PC-3 (cell line): ENCODE data around the gene DIRAS1. TPM values are rescaled to one million over a fixed set of nuclear protein-coding genes. Genes with fewer than 3 reads are reported as not detected.
"Not testable (repeated sequence)": the region's sequence is repeated elsewhere in the genome, so short reads cannot be mapped to it uniquely, and the experiment has no call there.

Experiments used
- ATAC-seq: fragments of 200-7000 bp; cut with Tn5 transposase; 2 replicates; pipeline ENCODE4 v1.9.1; 2020; ENCODE audit warnings: mild to moderate bottlenecking, moderate library complexity
- BruUV-seq: library from RNA; stranded (reverse); fragments of 400-500 nt; replicated peaks from 2 replicates; lab custom pipeline; 2021; lab: Mats Ljungman, UMichigan
- CTCF ChIA-PET: fragments of 300-600 bp; sonication (Branson Sonifier 250); formaldehyde crosslinking; loops from one replicate; lab custom pipeline; 2022; ENCODE audit warnings: antibody characterized with exemption; lab: Charles Lee
- POLR2A ChIA-PET: fragments of 300-600 bp; sonication (Branson Sonifier 250); formaldehyde crosslinking; loops from one replicate; lab custom pipeline; 2022; ENCODE audit warnings: antibody characterized with exemption; ENCODE audit not compliant: unreplicated experiment; lab: Charles Lee
- DNase-seq: peaks from one replicate; pipeline ENCODE4 v3.0.0-alpha.2; 2015
- H2AFZ ChIP-seq: fragments of 300-600 bp; sonication (generic); 2 replicates; pipeline ENCODE4 v1.6.0; 2016; ENCODE audit warnings: antibody characterized with exemption, low read length
- H3F3A ChIP-seq: fragments of 300-600 bp; sonication (generic); one replicate; pipeline ENCODE4 v1.6.0; 2017; ENCODE audit warnings: antibody characterized with exemption, low read length, control low read depth, mild to moderate bottlenecking; ENCODE audit not compliant: unreplicated experiment
- H3K27ac ChIP-seq: fragments of 300-600 bp; sonication (generic); 2 replicates; pipeline ENCODE4 v1.5.1; 2016; ENCODE audit warnings: mild to moderate bottlenecking, low read length
- H3K27me3 ChIP-seq: fragments of 300-600 bp; sonication (generic); 2 replicates; pipeline ENCODE4 v1.6.1; 2016; ENCODE audit warnings: low read length, mixed read lengths
- H3K36me3 ChIP-seq: fragments of 300-600 bp; sonication (generic); 2 replicates; pipeline ENCODE4 v1.6.1; 2016; ENCODE audit warnings: low read depth, mixed run types, low read length, mixed read lengths
- H3K4me1 ChIP-seq: fragments of 300-600 bp; sonication (generic); 2 replicates; pipeline ENCODE4 v1.5.1; 2016; ENCODE audit warnings: low read length; ENCODE audit not compliant: insufficient read depth
- H3K4me2 ChIP-seq: fragments of 300-600 bp; sonication (generic); 2 replicates; pipeline ENCODE4 v1.6.0; 2016; ENCODE audit warnings: low read length
- H3K4me3 ChIP-seq: fragments of 300-600 bp; sonication (generic); 2 replicates; pipeline ENCODE4 v1.5.1; 2016; ENCODE audit warnings: mild to moderate bottlenecking, low read length, mixed read lengths
- H3K79me2 ChIP-seq: fragments of 300-600 bp; sonication (generic); 2 replicates; pipeline ENCODE4 v1.6.1; 2017; ENCODE audit warnings: low read length, mixed read lengths
- H3K9ac ChIP-seq: fragments of 300-600 bp; sonication (generic); 2 replicates; pipeline ENCODE4 v1.6.0; 2016; ENCODE audit warnings: mild to moderate bottlenecking, low read length
- H3K9me2 ChIP-seq: fragments of 300-600 bp; sonication (generic); replicated peaks from 2 replicates; pipeline ENCODE4 v1.6.1; 2016; ENCODE audit warnings: mixed run types, low read length, mixed read lengths
- H3K9me3 ChIP-seq: fragments of 300-600 bp; sonication (generic); 2 replicates; pipeline ENCODE4 v1.6.1; 2016; ENCODE audit warnings: low read length, mixed read lengths
- H4K20me1 ChIP-seq: fragments of 300-600 bp; sonication (generic); 2 replicates; pipeline ENCODE4 v1.6.1; 2016; ENCODE audit warnings: low read length, mixed read lengths
- CTCF ChIP-seq: fragments of 300-600 bp; sonication (generic); conservative IDR thresholded peaks from 2 replicates; pipeline ENCODE4 v1.5.1; 2017; ENCODE audit warnings: antibody characterized with exemption, low read depth, mild to moderate bottlenecking, low read length
- EZH2 ChIP-seq: fragments of 300-600 bp; sonication (generic); IDR thresholded peaks from one replicate; pipeline ENCODE4 v1.6.1; 2017; ENCODE audit warnings: antibody characterized with exemption, mild to moderate bottlenecking, low read length; ENCODE audit not compliant: unreplicated experiment
- EZH2phosphoT487 ChIP-seq: fragments of 300-600 bp; sonication (generic); IDR thresholded peaks from 2 replicates; pipeline ENCODE4 v1.6.1; 2018; ENCODE audit warnings: mild to moderate bottlenecking, antibody characterized with exemption, low read length, borderline replicate concordance
- intact Hi-C: fragments of 100-400 bp; cut with micrococcal nuclease; formaldehyde crosslinking; loops from 2 replicates; pipeline ENCODE4 v1.9.0; 2023
- total RNA-seq: library from RNA; depleted of rRNA; stranded (reverse); fragments of >200 nt; gene quantifications from 2 replicates; pipeline ENCODE4 v1.2.3, GENCODE V29; 2014

The DIRAS1 gene
- total RNA-seq, 1 experiment from 2014 or later: 2.0 TPM

DNA sequence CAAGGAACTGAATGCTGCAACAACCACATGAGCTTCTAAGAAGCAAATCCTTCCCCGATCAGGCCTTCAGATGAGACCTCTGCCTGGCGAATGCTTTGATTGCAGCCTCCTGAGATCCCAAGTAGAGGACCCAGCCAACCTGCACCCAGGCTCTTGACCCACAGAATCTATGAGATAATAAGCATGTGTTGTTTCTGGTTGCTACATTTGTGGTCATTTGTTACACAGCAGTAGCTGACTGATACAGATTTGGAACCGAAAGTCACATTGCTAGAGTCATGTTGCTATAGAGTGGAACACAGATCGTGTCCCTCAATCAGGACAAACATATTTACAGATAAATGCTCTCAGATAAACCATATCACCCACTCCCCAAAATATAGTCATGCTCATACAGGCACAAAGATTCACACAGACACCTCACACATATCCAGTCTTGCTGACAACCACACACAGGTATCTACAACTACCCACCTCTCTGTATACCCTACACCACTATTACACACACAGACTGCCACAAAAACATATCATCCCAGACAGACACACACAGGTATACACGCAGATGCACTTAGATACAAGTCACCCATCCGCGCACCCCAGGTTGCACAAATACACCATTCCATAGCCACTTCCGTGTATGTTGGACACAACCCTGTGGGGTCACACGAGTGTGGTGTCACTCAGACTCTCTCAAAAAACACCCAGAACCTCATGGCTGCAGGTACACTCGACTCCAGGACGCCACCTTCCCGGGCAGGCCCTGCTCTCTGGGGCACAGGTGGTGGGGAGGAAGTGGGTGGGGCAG lies 5.5 kb downstream of the DIRAS1 start:
- H3K9me2 ChIP-seq: no peaks in the 10 kb centered on the region
- H3K4me3 ChIP-seq: no peak overlapping the region
- H3K27me3 ChIP-seq: no peaks in the 10 kb centered on the region
- ATAC-seq (no peak), DNase-seq (no peak)
- no peaks in the 10 kb centered on the region; the same call in 1 of the 2 replicates for H3K4me1 ChIP-seq
- TF ChIP-seq CTCF (no peak), EZH2phosphoT487 (no peak), EZH2 (no peak)
- H2AFZ ChIP-seq: no peak overlapping the region
- H3K9ac ChIP-seq: no peak overlapping the region
- H3K4me2 ChIP-seq: no peak overlapping the region
- intact Hi-C loops: no loop called here
- BruUV-seq: no TSS peak
- POLR2A ChIA-PET: no interaction called here
- no peaks in the 10 kb centered on the region for H3K79me2 ChIP-seq
- H3K9me3 ChIP-seq: 0 out of 2 replicates have a peak, but pooled peaks cover 7% of the 10 kb centered on the region
- H4K20me1 ChIP-seq: no peaks in the 10 kb centered on the region
- H3K27ac ChIP-seq: no peak overlapping the region
- H3F3A ChIP-seq: no peaks in the 10 kb centered on the region
- no peaks in the 10 kb centered on the region for H3K36me3 ChIP-seq
- CTCF ChIA-PET: no interaction called here

DNA sequence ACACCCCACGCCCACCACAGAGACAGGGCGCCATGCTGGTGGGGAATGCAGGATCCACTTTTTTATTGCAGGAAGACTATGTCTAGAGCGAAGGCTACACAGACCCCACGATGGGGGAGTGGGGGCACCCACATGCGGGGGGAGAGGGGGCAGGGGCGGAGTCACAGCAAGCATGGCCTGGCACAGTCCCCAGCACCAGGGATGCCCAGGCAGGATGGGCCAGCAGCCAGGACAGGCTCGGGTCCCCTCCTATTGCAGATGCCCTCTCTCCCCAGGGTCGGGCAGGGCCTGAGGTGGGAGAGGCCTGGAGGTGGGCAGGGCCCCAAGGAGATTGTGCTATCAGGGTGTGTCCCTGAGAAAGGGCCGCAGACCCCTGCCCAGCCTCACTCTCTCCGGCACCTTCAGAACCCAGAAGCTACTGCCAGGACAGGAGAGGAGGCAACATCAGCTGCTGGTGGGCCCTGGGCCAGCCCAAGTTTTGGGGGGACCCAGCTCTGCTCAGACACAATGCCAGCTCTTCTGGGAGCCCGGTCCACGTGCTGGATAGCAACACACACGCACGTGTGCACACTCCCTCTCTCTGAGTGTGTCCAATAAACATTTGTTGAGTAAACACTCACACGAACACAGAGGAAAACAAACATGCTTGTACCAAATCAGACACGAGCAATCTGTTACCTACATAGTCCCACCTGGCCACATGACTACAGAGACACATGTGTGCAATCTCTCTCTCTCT lies 6.5 kb downstream of the DIRAS1 start:
- ChIA-PET CTCF (no interaction called here), POLR2A (no interaction called here)
- no peak overlapping the region for H3K4me2 ChIP-seq
- intact Hi-C loops: no loop called here
- no TSS peak for BruUV-seq
- no peaks in the 10 kb centered on the region for H3K9me2 ChIP-seq
- TF ChIP-seq CTCF: no peak
- TF ChIP-seq EZH2: no peak
- no peak for TF ChIP-seq EZH2phosphoT487
- ATAC-seq (no peak), DNase-seq (no peak)
- no peaks in the 10 kb centered on the region for H3F3A ChIP-seq
- no peak overlapping the region for H3K9ac ChIP-seq
- no peaks in the 10 kb centered on the region for H3K79me2 ChIP-seq
- H3K4me3 ChIP-seq: no peak overlapping the region
- H2AFZ ChIP-seq: no peak overlapping the region
- H4K20me1 ChIP-seq: no peaks in the 10 kb centered on the region
- H3K36me3 ChIP-seq: no peaks in the 10 kb centered on the region
- H3K27me3 ChIP-seq: no peaks in the 10 kb centered on the region
- no peak overlapping the region for H3K27ac ChIP-seq
- H3K9me3 ChIP-seq: 0 out of 2 replicates have a peak, but pooled peaks cover 7% of the 10 kb centered on the region
- H3K4me1 ChIP-seq: no peaks in the 10 kb centered on the region; the same call in 1 of the 2 replicates

DNA sequence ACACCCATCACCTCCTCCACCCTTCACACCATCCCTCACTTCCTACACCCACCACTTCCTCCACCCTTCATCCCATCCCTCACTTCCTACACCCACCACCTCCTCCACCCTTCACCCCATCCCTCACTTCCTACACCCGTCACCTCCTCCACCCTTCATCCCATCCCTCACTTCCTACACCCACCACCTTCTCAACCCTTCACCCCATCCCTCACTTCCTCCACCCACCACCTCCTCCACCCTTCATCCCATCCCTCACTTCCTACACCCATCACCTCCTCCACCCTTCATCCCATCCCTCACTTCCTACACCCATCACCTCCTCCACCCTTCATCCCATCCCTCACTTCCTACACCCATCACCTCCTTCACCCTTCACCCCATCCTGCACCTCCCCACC lies 7.1 kb downstream of the DIRAS1 start:
- H3K27ac ChIP-seq, H3K27me3 ChIP-seq, H3K4me3 ChIP-seq, DNase-seq, POLR2A ChIA-PET, intact Hi-C loops, H3K9ac ChIP-seq, BruUV-seq, H3K79me2 ChIP-seq, H4K20me1 ChIP-seq, H3K36me3 ChIP-seq, H2AFZ ChIP-seq, H3F3A ChIP-seq, H3K4me2 ChIP-seq, H3K9me3 ChIP-seq, ATAC-seq, H3K4me1 ChIP-seq, H3K9me2 ChIP-seq, CTCF ChIA-PET: not testable (repeated sequence)

GRCh38 chr19:2713170-2713569 lies 8.0 kb downstream of the DIRAS1 start:
- CTCF ChIA-PET: not testable (repeated sequence)

More at GRCh38 chr19:2713170-2713569, 8.0 kb downstream of the DIRAS1 start:
- ATAC-seq, POLR2A ChIA-PET, DNase-seq, H3K4me1 ChIP-seq, H3K4me3 ChIP-seq, H2AFZ ChIP-seq, H3K27me3 ChIP-seq, H3K9me2 ChIP-seq, intact Hi-C loops, H3K9me3 ChIP-seq, H3K27ac ChIP-seq, H3F3A ChIP-seq, BruUV-seq, H3K4me2 ChIP-seq, H3K9ac ChIP-seq, H4K20me1 ChIP-seq, H3K79me2 ChIP-seq, H3K36me3 ChIP-seq: not testable (repeated sequence)
